Amygdala (tissue), 56 donors: ENCODE results near the gene ARMC9.

Experiments used
- DNase-seq, 56 donors: peaks; one replicate each; lab custom pipeline; 2025; lab: John Stamatoyannopoulos, UW

Gene ARMC9

GRCh38 chr2:231357931-231358330 lies 159.5 kb downstream of the ARMC9 start:
- DNase-seq: no peak

- DNase-seq: no peak
These were observed 161.0 kb downstream of the ARMC9 start for GRCh38 chr2:231359441-231359840.

GRCh38 chr2:231359948-231360347 lies 161.5 kb downstream of the ARMC9 start:
- no peak for DNase-seq

GRCh38 chr2:231360401-231360800 lies 162.0 kb downstream of the ARMC9 start:
- DNase-seq: no peak

GRCh38 chr2:231360881-231361371 lies 162.5 kb downstream of the ARMC9 start:
- DNase-seq: no peak

- peak in 1 of 56 donors; percentile 13 for DNase-seq
These were observed 163.5 kb downstream of the ARMC9 start for GRCh38 chr2:231361701-231362554.

- no peak for DNase-seq
These were observed 164.2 kb downstream of the ARMC9 start for GRCh38 chr2:231362555-231363184.

GRCh38 chr2:231364061-231364460 lies 165.6 kb downstream of the ARMC9 start:
- no peak for DNase-seq

GRCh38 chr2:231364961-231365810 lies 166.8 kb downstream of the ARMC9 start:
- peak in 39 of 56 donors; percentile 16 to 79 (median 57) for DNase-seq

- DNase-seq: no peak
These were observed 168.7 kb downstream of the ARMC9 start for GRCh38 chr2:231367178-231367577.

- no peak for DNase-seq
These were observed 171.4 kb downstream of the ARMC9 start for GRCh38 chr2:231369580-231370428.

- no peak for DNase-seq
These were observed 172.0 kb downstream of the ARMC9 start for GRCh38 chr2:231370429-231370748.

- DNase-seq: peak in 1 of 56 donors; percentile 47
These were observed 172.5 kb downstream of the ARMC9 start for GRCh38 chr2:231370749-231371429.

GRCh38 chr2:231371430-231372054 lies 173.1 kb downstream of the ARMC9 start:
- DNase-seq: peak in 36 of 56 donors; percentile 18 to 74 (median 46)

GRCh38 chr2:231372326-231372725 lies 173.9 kb downstream of the ARMC9 start:
- no peak for DNase-seq

GRCh38 chr2:231373184-231373583 lies 174.8 kb downstream of the ARMC9 start:
- DNase-seq: no peak

- DNase-seq: no peak
These were observed 175.4 kb downstream of the ARMC9 start for GRCh38 chr2:231373786-231374349.

GRCh38 chr2:231374771-231375170 lies 176.3 kb downstream of the ARMC9 start:
- no peak for DNase-seq
